ENCODE results near the gene SUN5.
"Not testable (repeated sequence)": the region's sequence is repeated elsewhere in the genome, so short reads cannot be mapped to it uniquely, and the experiment has no call there.

Gene SUN5

GRCh38 chr20:32962646-32963045 lies 41.6 kb downstream of the SUN5 start:
- not testable (repeated sequence) for DNase-seq

GRCh38 chr20:32962053-32962452 lies 42.2 kb downstream of the SUN5 start:
- no peak for DNase-seq

- no peak for DNase-seq
Observed at GRCh38 chr20:32960849-32961731, 43.1 kb downstream of the SUN5 start.

GRCh38 chr20:32960222-32960518 lies 44.1 kb downstream of the SUN5 start:
- DNase-seq = no peak

- DNase-seq = no peak
Observed at GRCh38 chr20:32959351-32960221, 44.6 kb downstream of the SUN5 start.

GRCh38 chr20:32958574-32958973 lies 45.7 kb downstream of the SUN5 start:
- no peak for DNase-seq

GRCh38 chr20:32957459-32957858 lies 46.8 kb downstream of the SUN5 start:
- no peak for DNase-seq

- DNase-seq = not testable (repeated sequence)
Observed at GRCh38 chr20:32950539-32950938, 53.7 kb downstream of the SUN5 start.

GRCh38 chr20:32946629-32947028 lies 57.6 kb downstream of the SUN5 start:
- DNase-seq = no peak

GRCh38 chr20:32945710-32946221 lies 58.5 kb downstream of the SUN5 start:
- DNase-seq = no peak

- no peak for DNase-seq
Observed at GRCh38 chr20:32943490-32944052, 60.7 kb downstream of the SUN5 start.

GRCh38 chr20:32941155-32941885 lies 62.9 kb downstream of the SUN5 start:
- DNase-seq = no peak

- DNase-seq = no peak
Observed at GRCh38 chr20:32934580-32934979, 69.7 kb downstream of the SUN5 start.
